ENCODE data around the gene GRK5. TPM values are rescaled to one million over a fixed set of nuclear protein-coding genes. Genes with fewer than 3 reads are reported as not detected.

GRK5 gene
- total and polyA plus RNA-seq, 4 donors = 18.5 to 43.1 (median 40.3) TPM

DNA sequence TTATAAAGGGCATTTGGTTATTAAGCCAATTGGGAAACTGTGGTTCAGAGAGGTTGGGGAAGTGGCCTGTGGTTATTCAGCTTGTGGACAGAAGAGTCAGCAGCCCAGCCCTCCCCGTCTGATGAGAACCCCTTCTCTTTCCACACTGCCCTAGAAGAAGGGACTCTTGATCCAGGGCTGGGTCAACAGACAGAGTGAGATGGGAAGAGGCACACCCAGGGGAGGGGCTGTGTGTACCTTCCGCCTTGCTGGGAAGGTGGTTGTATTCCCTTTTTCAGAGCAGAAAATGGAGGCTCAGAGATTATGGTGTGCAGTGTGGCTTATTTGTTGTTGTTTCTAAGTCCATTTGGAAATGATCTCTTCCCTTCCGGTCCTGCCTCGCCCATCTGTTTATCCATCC lies 103.4 kb downstream of the GRK5 start:
- no peaks in the 10 kb centered on the region for H3K9me3 ChIP-seq (ENCODE audit: control insufficient read depth in 4 of 4, insufficient read depth in 3 of 4, low read length in 3 of 4)
- H3K9ac ChIP-seq (ENCODE audit: insufficient read depth in 1 of 2, low read length in 2 of 2) = no peak overlapping the region
- 62 to 66% methylated on average over 4 of the region's 4 CpGs for WGBS, 2 donors
- peaks cover 0 to 55% (median 7%) of the 10 kb centered on the region in 5 donors for H3K4me1 ChIP-seq (ENCODE audit: control insufficient read depth in 5 of 5, insufficient read depth in 5 of 5, low read length in 5 of 5)
- H3K4me3 ChIP-seq = no peak overlapping the region
- TF ChIP-seq, protein P1, sequence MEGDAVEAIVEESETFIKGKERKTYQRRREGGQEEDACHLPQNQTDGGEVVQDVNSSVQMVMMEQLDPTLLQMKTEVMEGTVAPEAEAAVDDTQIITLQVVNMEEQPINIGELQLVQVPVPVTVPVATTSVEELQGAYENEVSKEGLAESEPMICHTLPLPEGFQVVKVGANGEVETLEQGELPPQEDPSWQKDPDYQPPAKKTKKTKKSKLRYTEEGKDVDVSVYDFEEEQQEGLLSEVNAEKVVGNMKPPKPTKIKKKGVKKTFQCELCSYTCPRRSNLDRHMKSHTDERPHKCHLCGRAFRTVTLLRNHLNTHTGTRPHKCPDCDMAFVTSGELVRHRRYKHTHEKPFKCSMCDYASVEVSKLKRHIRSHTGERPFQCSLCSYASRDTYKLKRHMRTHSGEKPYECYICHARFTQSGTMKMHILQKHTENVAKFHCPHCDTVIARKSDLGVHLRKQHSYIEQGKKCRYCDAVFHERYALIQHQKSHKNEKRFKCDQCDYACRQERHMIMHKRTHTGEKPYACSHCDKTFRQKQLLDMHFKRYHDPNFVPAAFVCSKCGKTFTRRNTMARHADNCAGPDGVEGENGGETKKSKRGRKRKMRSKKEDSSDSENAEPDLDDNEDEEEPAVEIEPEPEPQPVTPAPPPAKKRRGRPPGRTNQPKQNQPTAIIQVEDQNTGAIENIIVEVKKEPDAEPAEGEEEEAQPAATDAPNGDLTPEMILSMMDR (IDR thresholded peaks at IDR 0.05; ENCODE audit: control extremely low read depth, extremely low read depth) = no peak
- ATAC-seq (ENCODE audit: insufficient read depth, low FRiP score) = no peak
- H3K27me3 ChIP-seq (ENCODE audit: control insufficient read depth in 3 of 3, insufficient read depth in 3 of 3, low read length in 2 of 3) = no peaks in the 10 kb centered on the region
- DNase-seq = no peak
- no peaks in the 10 kb centered on the region for H3K36me3 ChIP-seq (ENCODE audit: control insufficient read depth in 4 of 4, insufficient read depth in 4 of 4, low read length in 4 of 4)
- peak overlapping the region in 1 of 2 donors; percentile 3 for H3K27ac ChIP-seq (ENCODE audit: low read depth in 1 of 2, low read length in 1 of 2)

DNA sequence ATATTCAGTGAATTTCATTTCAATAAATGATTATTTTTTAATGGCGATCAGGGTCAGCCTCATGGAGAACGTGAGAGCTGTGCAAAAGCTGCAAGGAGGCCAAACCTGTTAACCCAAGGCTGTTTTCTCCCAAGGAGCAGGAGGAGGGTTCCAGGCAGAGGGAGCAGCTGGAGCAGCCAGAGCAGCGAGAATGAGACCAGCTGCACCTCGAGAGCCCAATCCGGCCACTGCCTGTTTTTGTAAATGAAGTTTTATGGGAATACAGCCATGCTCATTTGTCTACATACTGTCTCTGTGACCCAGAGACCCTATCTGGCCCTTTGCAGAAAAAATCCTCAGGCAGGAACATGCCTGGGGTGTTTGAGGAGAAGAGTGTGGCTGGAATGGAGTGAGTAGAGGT lies 104.9 kb downstream of the GRK5 start:
- Histone ChIP-seq H3K36me3 (ENCODE audit: control insufficient read depth in 4 of 4, insufficient read depth in 4 of 4, low read length in 4 of 4) (no peaks in the 10 kb centered on the region), H3K9ac (ENCODE audit: insufficient read depth in 1 of 2, low read length in 2 of 2) (no peak overlapping the region), H3K4me1 (ENCODE audit: control insufficient read depth in 5 of 5, insufficient read depth in 5 of 5, low read length in 5 of 5) (peaks cover 0 to 65% (median 7%) of the 10 kb centered on the region in 5 donors), H3K9me3 (ENCODE audit: control insufficient read depth in 4 of 4, insufficient read depth in 3 of 4, low read length in 3 of 4) (no peaks in the 10 kb centered on the region), H3K27me3 (ENCODE audit: control insufficient read depth in 3 of 3, insufficient read depth in 3 of 3, low read length in 2 of 3) (no peaks in the 10 kb centered on the region), H3K27ac (ENCODE audit: low read depth in 1 of 2, low read length in 1 of 2) (no peak overlapping the region), H3K4me3 (no peak overlapping the region)
- no peak for ATAC-seq (ENCODE audit: insufficient read depth, low FRiP score)
- DNase-seq = peak in 1 of 3 donors; percentile 38
- WGBS, 2 donors = 78 to 84% methylated on average over 5 of the region's 5 CpGs
- TF ChIP-seq, protein P1 (IDR thresholded peaks at IDR 0.05; ENCODE audit: control extremely low read depth, extremely low read depth) = no peak

DNA sequence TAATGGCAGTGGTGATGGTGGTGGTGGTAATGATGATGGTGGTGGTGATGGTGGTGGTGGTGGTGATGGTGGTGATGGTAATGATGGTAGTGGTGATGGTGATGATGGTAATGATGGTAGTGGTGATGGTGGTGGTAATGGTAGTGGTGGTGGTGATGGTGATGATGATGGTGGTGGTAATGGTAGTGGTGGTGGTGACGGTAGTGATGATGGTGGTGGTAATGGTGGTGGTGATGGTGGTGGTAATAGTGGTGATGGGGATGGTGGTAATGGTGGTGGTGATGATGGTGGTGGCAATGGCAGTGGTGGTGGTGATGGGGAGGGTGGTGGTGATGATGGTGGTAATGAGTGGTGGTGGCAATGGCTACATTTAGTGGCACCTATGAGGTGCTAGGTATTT lies 105.7 kb downstream of the GRK5 start:
- WGBS, 2 donors = 49 to 50% methylated on average over 1 of the region's 1 CpG
- H3K27ac ChIP-seq (ENCODE audit: low read depth in 1 of 2, low read length in 1 of 2) = no peak overlapping the region
- H3K27me3 ChIP-seq (ENCODE audit: control insufficient read depth in 3 of 3, insufficient read depth in 3 of 3, low read length in 2 of 3) = no peaks in the 10 kb centered on the region
- no peaks in the 10 kb centered on the region for H3K9me3 ChIP-seq (ENCODE audit: control insufficient read depth in 4 of 4, insufficient read depth in 3 of 4, low read length in 3 of 4)
- TF ChIP-seq, protein P1 (IDR thresholded peaks at IDR 0.05; ENCODE audit: control extremely low read depth, extremely low read depth) = no peak
- H3K9ac ChIP-seq (ENCODE audit: insufficient read depth in 1 of 2, low read length in 2 of 2) = no peak overlapping the region
- peaks cover 0 to 64% (median 7%) of the 10 kb centered on the region in 5 donors for H3K4me1 ChIP-seq (ENCODE audit: control insufficient read depth in 5 of 5, insufficient read depth in 5 of 5, low read length in 5 of 5)
- DNase-seq = no peak
- H3K4me3 ChIP-seq = no peak overlapping the region
- ATAC-seq (ENCODE audit: insufficient read depth, low FRiP score) = no peak
- H3K36me3 ChIP-seq (ENCODE audit: control insufficient read depth in 4 of 4, insufficient read depth in 4 of 4, low read length in 4 of 4) = no peaks in the 10 kb centered on the region

GRCh38 chr10:119313644-119314043 lies 106.3 kb downstream of the GRK5 start:
- DNase-seq = no peak
- no peak overlapping the region for H3K27ac ChIP-seq (ENCODE audit: low read depth in 1 of 2, low read length in 1 of 2)
- no peaks in the 10 kb centered on the region for H3K36me3 ChIP-seq (ENCODE audit: control insufficient read depth in 4 of 4, insufficient read depth in 4 of 4, low read length in 4 of 4)
- no peak for ATAC-seq (ENCODE audit: insufficient read depth, low FRiP score)
- WGBS, 2 donors = 37 to 77% methylated on average over 7 of the region's 7 CpGs
- H3K4me3 ChIP-seq = no peak overlapping the region
- H3K9ac ChIP-seq (ENCODE audit: insufficient read depth in 1 of 2, low read length in 2 of 2) = no peak overlapping the region
- TF ChIP-seq, protein P1 (IDR thresholded peaks at IDR 0.05; ENCODE audit: control extremely low read depth, extremely low read depth) = no peak
- peaks cover 0 to 61% (median 7%) of the 10 kb centered on the region in 5 donors for H3K4me1 ChIP-seq (ENCODE audit: control insufficient read depth in 5 of 5, insufficient read depth in 5 of 5, low read length in 5 of 5)
- H3K27me3 ChIP-seq (ENCODE audit: control insufficient read depth in 3 of 3, insufficient read depth in 3 of 3, low read length in 2 of 3) = no peaks in the 10 kb centered on the region
- H3K9me3 ChIP-seq (ENCODE audit: control insufficient read depth in 4 of 4, insufficient read depth in 3 of 4, low read length in 3 of 4) = no peaks in the 10 kb centered on the region

All from lung (tissue), 12 donors.